ENCODE measurements around the gene SMIM11. TPM values are rescaled to one million over a fixed set of nuclear protein-coding genes. Genes with fewer than 3 reads are reported as not detected.
A peak's percentile ranks its signal among the peaks of the same experiment; 100 is the strongest.
"Not testable (repeated sequence)": the region's sequence is repeated elsewhere in the genome, so short reads cannot be mapped to it uniquely, and the experiment has no call there.

The SMIM11 gene
- total and polyA plus RNA-seq, 2 of the 4 experiments (the other 2 are of a cell fraction): 3.6 to 8.8 TPM

DNA sequence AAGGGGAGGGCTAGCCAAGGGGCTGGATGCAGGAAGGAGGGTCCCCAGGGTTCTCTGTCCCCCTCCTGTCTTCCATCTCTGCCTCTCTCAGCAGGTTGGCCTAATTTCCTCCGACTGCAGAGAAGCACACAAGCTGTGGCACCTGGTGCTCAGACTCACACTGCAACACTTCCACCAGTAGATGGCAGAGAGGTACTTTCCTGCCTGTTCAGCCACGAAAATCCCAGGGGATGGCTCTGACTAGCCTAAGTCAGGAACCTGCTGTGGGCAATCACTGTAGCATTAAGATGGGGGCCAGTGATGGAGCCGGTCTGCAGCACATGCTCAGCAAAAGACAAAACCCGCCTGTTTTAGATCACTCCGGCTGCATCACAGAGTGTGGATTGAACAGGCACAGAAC, 54.4 kb downstream of the SMIM11 start:
- WGBS, 2 experiments (ENCODE audit: extremely low coverage in 2 of 2, insufficient read length in 1 of 2): no CpG with 5 or more reads among the region's 5 CpGs
- H4K20me1 ChIP-seq (ENCODE audit: insufficient read depth, low read length); H3K4ac ChIP-seq (ENCODE audit: low read depth, low read length); H3K4me2 ChIP-seq (ENCODE audit: low read depth, low read length); BruUV-seq (replicated peaks); H3K23ac ChIP-seq (ENCODE audit: low read depth, low read length); POLR2A ChIA-PET (ENCODE audit: unreplicated experiment); H3K4me3 ChIP-seq (ENCODE audit: insufficient read depth, low read depth, low read length); H2AK9ac ChIP-seq (replicated peaks; ENCODE audit: low read depth, low read length, poor library complexity); H3K9me1 ChIP-seq (ENCODE audit: insufficient read depth, low read length); dilution Hi-C loops (cut with HindIII; ENCODE audit: low sequenced_read_pairs, unreplicated experiment); intact Hi-C loops (cut with micrococcal nuclease); H2AK5ac ChIP-seq (ENCODE audit: low read depth, low read length); H3K9me3 ChIP-seq (ENCODE audit: control insufficient read depth, insufficient read depth, low read length); H4K5ac ChIP-seq (ENCODE audit: low read depth, low read length); CTCF ChIA-PET; H3K27me3 ChIP-seq (ENCODE audit: control insufficient read depth, insufficient read depth, low read length); H3K56ac ChIP-seq (ENCODE audit: extremely low read depth, insufficient read depth, low read length); H2BK20ac ChIP-seq (ENCODE audit: low read depth, low read length); H2BK120ac ChIP-seq (ENCODE audit: low read depth, low read length); H3K36me3 ChIP-seq (ENCODE audit: control insufficient read depth, insufficient read depth, low read length); H4K91ac ChIP-seq (ENCODE audit: insufficient read depth, low read depth, low read length); in situ Hi-C loops (cut with MboI; ENCODE audit: low sequenced_read_pairs); H2BK5ac ChIP-seq (ENCODE audit: low read depth, low read length, poor library complexity, severe bottlenecking); H2BK15ac ChIP-seq (ENCODE audit: low read depth, low read length); DNase-seq; H3K9ac ChIP-seq (ENCODE audit: low read depth, low read length); H3K18ac ChIP-seq (ENCODE audit: low read depth, low read length); H4K8ac ChIP-seq (ENCODE audit: low read depth in 2 of 2, low read length in 2 of 2); H3K27ac ChIP-seq (ENCODE audit: insufficient read depth, low read length); H3K79me1 ChIP-seq (ENCODE audit: low read depth in 1 of 2, low read length in 2 of 2); H3K14ac ChIP-seq (replicated peaks; ENCODE audit: low read depth, low read length); H2AFZ ChIP-seq (replicated peaks; ENCODE audit: low read length, poor library complexity); H3K4me1 ChIP-seq (ENCODE audit: control insufficient read depth, insufficient read depth, low read length): not testable (repeated sequence)
- ATAC-seq (ENCODE audit: low read depth): peak; percentile 81

Other genes with a start within 250 kb of the SMIM11 start
- not detected in 2 replicates for gene KCNE2, start 11.5 kb upstream of the SMIM11 start, total RNA-seq (2012; rRNA removed)
- not detected in 2 replicates for gene KCNE2, start 11.5 kb upstream of the SMIM11 start, polyA plus RNA-seq (2012; rRNA removed)
- not detected in 2 replicates for gene SMIM34, start 48.4 kb downstream of the SMIM11 start, total RNA-seq (2012; rRNA removed)
- gene SMIM34, start 48.4 kb downstream of the SMIM11 start, polyA plus RNA-seq (2012; rRNA removed): not detected in 2 replicates
- gene KCNE1, start 136.7 kb downstream of the SMIM11 start, total RNA-seq (2012; rRNA removed): 0.83 and 0.90 TPM in 2 replicates
- gene KCNE1, start 136.7 kb downstream of the SMIM11 start, polyA plus RNA-seq (2012; rRNA removed): 0.37 and 0.46 TPM in 2 replicates
- 175 and 183 TPM in 2 replicates for gene RCAN1, start 239.6 kb downstream of the SMIM11 start, total RNA-seq (2012; rRNA removed)
- gene RCAN1, start 239.6 kb downstream of the SMIM11 start, polyA plus RNA-seq (2012; rRNA removed): 43.0 and 53.5 TPM in 2 replicates

All from IMR-90 (cell line).